AG04450 (cell line): Measurements from ENCODE around the gene MAP4K2. TPM values are rescaled to one million over a fixed set of nuclear protein-coding genes. Genes with fewer than 3 reads are reported as not detected.
A peak's percentile ranks its signal among the peaks of the same experiment; 100 is the strongest.

Experiments
- CTCF ChIA-PET: fragments of 300-600, 350-600 bp; formaldehyde crosslinking; extraction: SDS; loops from one replicate; lab custom pipeline; 2022; ENCODE audit warnings: antibody characterized with exemption, inconsistent platforms; lab: Charles Lee
- POLR2A ChIA-PET: fragments of 350-600 bp; formaldehyde crosslinking; extraction: SDS; loops from one replicate; lab custom pipeline; 2021; ENCODE audit warnings: antibody characterized with exemption, inconsistent platforms; lab: Yijun Ruan, JAX
- DNase-seq: peaks from one replicate; pipeline ENCODE4 v3.0.0-alpha.2; 2011; ENCODE audit warnings: low read depth, low spot score
- H3K27ac ChIP-seq: one replicate; pipeline ENCODE4 v1.5.1; 2012; ENCODE audit warnings: low read depth, low read length, control low read depth
- H3K27me3 ChIP-seq: one replicate; pipeline ENCODE4 v1.6.0; 2012; ENCODE audit warnings: low read length; ENCODE audit not compliant: control insufficient read depth, insufficient read depth
- H3K4me3 ChIP-seq: 2 replicates; pipeline ENCODE4 v1.5.1; 2011; ENCODE audit warnings: mild to moderate bottlenecking, low read depth, low read length, control low read depth
- H3K9me3 ChIP-seq: 2 replicates; pipeline ENCODE4 v1.5.1; 2012; ENCODE audit warnings: low read length; ENCODE audit not compliant: control insufficient read depth, insufficient read depth
- CTCF ChIP-seq: IDR thresholded peaks from 2 replicates; pipeline ENCODE4 v1.5.1; 2011; ENCODE audit warnings: low read depth, low read length, control low read depth, inconsistent platforms
- polyA plus RNA-seq: library from polyadenylated mRNA; depleted of rRNA; stranded (reverse); fragments of >200 nt; gene quantifications from 2 replicates; pipeline ENCODE4 v1.2.3, GENCODE V29; 2011

Gene MAP4K2
- polyA plus RNA-seq, 1 experiment: 9.9 TPM

- TF ChIP-seq CTCF: no peak
- no peak overlapping the region for H3K4me3 ChIP-seq
- H3K9me3 ChIP-seq: no peaks in the 10 kb centered on the region
- H3K27ac ChIP-seq: no peak overlapping the region
- DNase-seq: no peak
- POLR2A ChIA-PET: no interaction called here
- CTCF ChIA-PET: no interaction called here
- no peaks in the 10 kb centered on the region for H3K27me3 ChIP-seq
These were observed 2.5 kb upstream of the MAP4K2 start for GRCh38 chr11:64805481-64805880.

GRCh38 chr11:64804346-64805210 lies 1.6 kb upstream of the MAP4K2 start:
- no peak overlapping the region for H3K4me3 ChIP-seq
- DNase-seq: no peak
- POLR2A ChIA-PET: no interaction called here
- TF ChIP-seq CTCF: 0 out of 2 replicates have a peak, but pooled peaks have one; percentile 4
- H3K9me3 ChIP-seq: no peaks in the 10 kb centered on the region
- no peaks in the 10 kb centered on the region for H3K27me3 ChIP-seq
- H3K27ac ChIP-seq: no peak overlapping the region
- CTCF ChIA-PET: interaction anchor here (1.1 kb wide), 1 partner anchor 210 kb away, joined by 4 read pairs; the partner anchor contains the start of gene ARL2

- POLR2A ChIA-PET: no interaction called here
- no peaks in the 10 kb centered on the region for H3K9me3 ChIP-seq
- H3K27ac ChIP-seq: peak overlapping the region; percentile 82
- peak overlapping the region; percentile 75 for H3K4me3 ChIP-seq
- no peak for DNase-seq
- no peak for TF ChIP-seq CTCF
- CTCF ChIA-PET: interaction anchor here (1.1 kb wide), 1 partner anchor 210 kb away, joined by 4 read pairs; the partner anchor contains the start of gene ARL2
- H3K27me3 ChIP-seq: no peaks in the 10 kb centered on the region
These were observed 882 bp upstream of the MAP4K2 start for GRCh38 chr11:64803846-64804345.

GRCh38 chr11:64802370-64803157 lies 450 bp downstream of the MAP4K2 start:
- POLR2A ChIA-PET: interaction anchor here (0.6 to 1.0 kb wide), 2 partner anchors 8 to 24 kb away, joined by 3 read pairs; no protein-coding TSS in a partner anchor

More at GRCh38 chr11:64802370-64803157, 450 bp downstream of the MAP4K2 start:
- Histone ChIP-seq H3K4me3 (peak overlapping the region; percentile 62), H3K27ac (no peak overlapping the region), H3K9me3 (no peaks in the 10 kb centered on the region), H3K27me3 (no peaks in the 10 kb centered on the region)
- CTCF ChIA-PET: interaction anchor here (0.6 to 0.8 kb wide), 4 partner anchors 86 to 233 kb away, joined by 3 to 4 read pairs (median 4); no protein-coding TSS in a partner anchor
- no peak for TF ChIP-seq CTCF
- no peak for DNase-seq
